Ascending aorta (tissue), 2 donors: ENCODE data around the gene MYO1E. TPM values are rescaled to one million over a fixed set of nuclear protein-coding genes. Genes with fewer than 3 reads are reported as not detected.

Source experiments
- DNase-seq, 2 donors: peaks; one replicate each; pipeline ENCODE4 v3.0.0-alpha.2; 2019; ENCODE audit warnings: low spot score in 2 of 2
- H3K27ac ChIP-seq, 2 donors: fragments of 200-600 bp; sonication (generic); one replicate each; pipeline ENCODE4 v1.5.1; 2016 to 2017; ENCODE audit warnings: mild to moderate bottlenecking in 1 of 2
- H3K27me3 ChIP-seq: fragments of 200-600 bp; sonication (generic); one replicate; pipeline ENCODE4 v1.5.1; 2017
- H3K36me3 ChIP-seq, 2 donors: fragments of 200-600 bp; sonication (generic); one replicate each; pipeline ENCODE4 v1.5.1; 2016
- H3K4me1 ChIP-seq, 2 donors: fragments of 200-600 bp; sonication (generic); one replicate each; pipeline ENCODE4 v1.5.1; 2016 to 2017; ENCODE audit warnings: mild to moderate bottlenecking in 1 of 2
- H3K4me3 ChIP-seq, 2 donors: fragments of 200-600 bp; sonication (generic); one replicate each; pipeline ENCODE4 v1.5.1; 2016 to 2017; ENCODE audit warnings: mild to moderate bottlenecking in 1 of 2
- H3K9me3 ChIP-seq, 2 donors: fragments of 200-600 bp; sonication (generic); one replicate each; pipeline ENCODE4 v1.5.1; 2016
- intact Hi-C: fragments of 100-400 bp; cut with DNase I; formaldehyde crosslinking; loops from one replicate; pipeline ENCODE4 v1.15.1; 2023
- total RNA-seq: library from RNA; depleted of rRNA; stranded (reverse); fragments of >200 nt; gene quantifications from one replicate; pipeline ENCODE4 v1.1.0, GENCODE V29; 2016
- TF ChIP-seq, protein P1 (sequence below), 3 experiments: fragments of 200-600 bp in 2 of 3; fragments of 450-650 bp in 1 of 3; sonication (generic) in 2 of 3; IDR thresholded peaks; one replicate each; pipeline ENCODE4 v1.5.1; 2016 to 2019; ENCODE audit warnings: antibody characterized with exemption in 3 of 3, mild to moderate bottlenecking in 1 of 3, moderate library complexity in 1 of 3

Gene MYO1E
- total RNA-seq, 1 donor from 2014 or later = 48.0 TPM

DNA sequence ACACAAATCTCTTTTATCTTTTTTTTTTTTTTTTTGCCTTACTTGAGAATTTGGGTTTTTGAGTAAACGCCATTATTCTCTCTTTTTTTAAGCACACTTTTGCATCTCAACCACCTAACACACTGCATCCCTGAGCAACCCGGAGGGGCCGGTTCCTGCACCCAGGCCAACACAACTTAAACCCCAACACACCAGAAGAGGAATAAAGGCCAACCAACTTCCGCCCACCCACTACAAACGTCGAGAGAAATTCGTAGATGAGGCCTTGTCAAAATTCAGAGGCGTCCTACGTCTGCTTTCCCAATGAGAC lies 268.1 kb downstream of the MYO1E start:
- H3K4me1 ChIP-seq = peaks cover 0 to 3% of the 10 kb centered on the region in 2 donors
- no peak for DNase-seq
- peaks cover 0 to 3% of the 10 kb centered on the region in 2 donors for H3K36me3 ChIP-seq
- no peaks in the 10 kb centered on the region for H3K27me3 ChIP-seq
- TF ChIP-seq, protein P1, sequence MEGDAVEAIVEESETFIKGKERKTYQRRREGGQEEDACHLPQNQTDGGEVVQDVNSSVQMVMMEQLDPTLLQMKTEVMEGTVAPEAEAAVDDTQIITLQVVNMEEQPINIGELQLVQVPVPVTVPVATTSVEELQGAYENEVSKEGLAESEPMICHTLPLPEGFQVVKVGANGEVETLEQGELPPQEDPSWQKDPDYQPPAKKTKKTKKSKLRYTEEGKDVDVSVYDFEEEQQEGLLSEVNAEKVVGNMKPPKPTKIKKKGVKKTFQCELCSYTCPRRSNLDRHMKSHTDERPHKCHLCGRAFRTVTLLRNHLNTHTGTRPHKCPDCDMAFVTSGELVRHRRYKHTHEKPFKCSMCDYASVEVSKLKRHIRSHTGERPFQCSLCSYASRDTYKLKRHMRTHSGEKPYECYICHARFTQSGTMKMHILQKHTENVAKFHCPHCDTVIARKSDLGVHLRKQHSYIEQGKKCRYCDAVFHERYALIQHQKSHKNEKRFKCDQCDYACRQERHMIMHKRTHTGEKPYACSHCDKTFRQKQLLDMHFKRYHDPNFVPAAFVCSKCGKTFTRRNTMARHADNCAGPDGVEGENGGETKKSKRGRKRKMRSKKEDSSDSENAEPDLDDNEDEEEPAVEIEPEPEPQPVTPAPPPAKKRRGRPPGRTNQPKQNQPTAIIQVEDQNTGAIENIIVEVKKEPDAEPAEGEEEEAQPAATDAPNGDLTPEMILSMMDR (IDR thresholded peaks at IDR 0.05) = no peak
- H3K4me3 ChIP-seq = peak overlapping the region; percentile 64 to 71
- H3K27ac ChIP-seq = no peak overlapping the region
- intact Hi-C loops = loop anchor here (10.0 kb wide), 2 partner anchors 120 to 390 kb away; partner anchors contain the start of gene RNF111
- H3K9me3 ChIP-seq = no peaks in the 10 kb centered on the region

DNA sequence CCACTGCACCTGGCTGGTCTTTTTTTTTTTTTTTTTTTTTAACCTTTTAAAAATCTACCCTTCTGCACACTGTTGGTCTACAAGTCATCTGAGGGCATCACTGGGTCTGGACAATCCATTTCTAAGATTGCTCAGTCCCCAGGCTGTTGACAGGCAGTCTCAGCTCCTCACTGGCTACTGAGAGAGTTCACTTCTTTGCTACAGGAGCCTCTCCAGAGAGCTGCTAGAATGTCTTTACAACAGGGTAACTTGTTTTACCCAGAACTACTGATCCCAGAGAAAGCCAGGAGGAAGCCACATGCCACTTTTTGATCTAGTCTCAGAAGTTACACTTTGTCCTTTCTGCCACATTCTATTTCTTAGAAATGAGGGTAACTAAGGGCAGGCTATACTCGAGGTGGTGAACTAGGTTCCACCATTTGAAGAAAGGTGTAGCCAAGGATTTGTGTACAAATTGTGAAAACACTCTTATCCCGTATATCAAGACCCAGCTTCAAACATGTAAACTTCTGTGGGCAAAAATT lies 273.4 kb downstream of the MYO1E start:
- Histone ChIP-seq H3K9me3 (no peaks in the 10 kb centered on the region), H3K27me3 (no peaks in the 10 kb centered on the region), H3K4me3 (no peak overlapping the region), H3K36me3 (peaks cover 25 to 28% of the 10 kb centered on the region in 2 donors), H3K27ac (no peak overlapping the region), H3K4me1 (no peaks in the 10 kb centered on the region)
- TF ChIP-seq, protein P1 (IDR thresholded peaks at IDR 0.05) = no peak
- DNase-seq = no peak
- intact Hi-C loops = no loop called here

DNA sequence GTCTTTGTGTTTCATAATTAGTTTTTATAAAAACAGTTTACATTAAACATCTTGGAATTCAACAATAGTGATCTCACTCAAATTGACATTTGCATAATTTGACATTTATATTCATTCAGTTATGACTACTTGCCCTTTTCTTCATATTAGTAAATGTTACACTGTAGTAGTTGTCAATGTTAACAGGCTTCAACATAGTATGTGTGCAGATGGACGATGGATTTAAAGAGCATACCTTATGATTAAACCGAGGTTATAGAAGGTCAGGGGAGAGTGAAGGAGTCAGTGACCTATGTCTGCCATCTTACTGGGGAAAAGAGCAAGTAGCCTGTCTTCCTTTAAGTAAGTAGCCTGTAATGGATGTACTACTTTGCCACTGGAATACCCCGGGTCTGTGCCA lies 276.2 kb downstream of the MYO1E start:
- no peaks in the 10 kb centered on the region for H3K9me3 ChIP-seq
- H3K27ac ChIP-seq = no peak overlapping the region
- TF ChIP-seq, protein P1 (IDR thresholded peaks at IDR 0.05) = no peak
- H3K4me3 ChIP-seq = no peak overlapping the region
- no peaks in the 10 kb centered on the region for H3K4me1 ChIP-seq
- DNase-seq = no peak
- H3K27me3 ChIP-seq = no peaks in the 10 kb centered on the region
- intact Hi-C loops = no loop called here
- H3K36me3 ChIP-seq = peaks cover 39 to 51% of the 10 kb centered on the region in 2 donors

DNA sequence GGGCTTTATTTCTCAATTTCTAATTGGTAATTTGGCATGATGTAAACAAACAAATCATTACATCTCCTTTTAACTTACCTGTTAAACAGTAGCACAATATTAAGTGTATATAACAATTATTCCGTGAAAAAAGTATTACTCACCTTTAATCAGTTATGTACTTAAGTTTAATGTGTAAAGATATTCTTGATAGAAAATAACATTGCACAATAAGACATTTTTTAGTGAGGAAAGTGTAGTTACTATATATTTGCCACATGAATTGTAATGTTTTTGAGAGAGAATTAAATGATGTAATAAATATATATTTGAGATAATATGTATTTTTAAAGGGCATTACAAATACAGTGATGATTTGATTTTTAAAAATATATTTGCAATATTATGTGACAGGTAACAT lies 278.6 kb downstream of the MYO1E start:
- H3K4me1 ChIP-seq = no peaks in the 10 kb centered on the region
- H3K27me3 ChIP-seq = no peaks in the 10 kb centered on the region
- no peaks in the 10 kb centered on the region for H3K9me3 ChIP-seq
- DNase-seq = no peak
- no peak overlapping the region for H3K27ac ChIP-seq
- H3K36me3 ChIP-seq = peaks cover 58 to 69% of the 10 kb centered on the region in 2 donors
- TF ChIP-seq, protein P1 (IDR thresholded peaks at IDR 0.05) = no peak
- intact Hi-C loops = no loop called here
- no peak overlapping the region for H3K4me3 ChIP-seq

DNA sequence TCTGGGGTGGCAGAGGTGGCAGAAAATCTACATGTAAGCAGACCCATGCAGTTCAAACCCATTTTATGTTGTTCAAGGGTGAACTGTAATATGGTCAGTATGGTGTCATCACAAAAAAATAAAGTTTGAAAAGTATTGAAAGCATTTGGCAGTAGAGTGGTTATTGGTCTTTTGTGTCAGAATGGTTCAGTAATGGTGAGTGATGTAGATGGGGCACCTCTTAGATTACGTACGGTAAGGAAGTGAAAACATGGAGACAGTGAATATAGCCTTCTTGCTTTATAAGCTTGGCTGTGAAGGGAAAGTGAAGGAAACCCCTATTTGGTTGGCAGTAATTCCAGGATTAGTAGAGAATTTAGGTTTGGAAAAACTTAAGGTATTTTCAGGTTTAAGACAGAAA lies 284.9 kb downstream of the MYO1E start:
- TF ChIP-seq, protein P1 (IDR thresholded peaks at IDR 0.05) = no peak
- intact Hi-C loops = no loop called here
- no peaks in the 10 kb centered on the region for H3K27me3 ChIP-seq
- no peak overlapping the region for H3K4me3 ChIP-seq
- H3K9me3 ChIP-seq = no peaks in the 10 kb centered on the region
- H3K4me1 ChIP-seq = no peaks in the 10 kb centered on the region
- DNase-seq = no peak
- H3K27ac ChIP-seq = no peak overlapping the region
- peaks cover 43 to 67% of the 10 kb centered on the region in 2 donors for H3K36me3 ChIP-seq

Other genes with a start within 250 kb of the MYO1E start
- not detected for gene LDHAL6B, start 166.0 kb downstream of the MYO1E start, total RNA-seq
- not detected for gene FAM81A, start 65.3 kb upstream of the MYO1E start, total RNA-seq
- not detected for gene GCNT3, start 238.9 kb upstream of the MYO1E start, total RNA-seq